ENCODE measurements around the gene ARL5A. TPM values are rescaled to one million over a fixed set of nuclear protein-coding genes. Genes with fewer than 3 reads are reported as not detected.
A peak's percentile ranks its signal among the peaks of the same experiment; 100 is the strongest.

The ARL5A gene
- total RNA-seq, 1 donor from 2014 or later, result 129 TPM

DNA sequence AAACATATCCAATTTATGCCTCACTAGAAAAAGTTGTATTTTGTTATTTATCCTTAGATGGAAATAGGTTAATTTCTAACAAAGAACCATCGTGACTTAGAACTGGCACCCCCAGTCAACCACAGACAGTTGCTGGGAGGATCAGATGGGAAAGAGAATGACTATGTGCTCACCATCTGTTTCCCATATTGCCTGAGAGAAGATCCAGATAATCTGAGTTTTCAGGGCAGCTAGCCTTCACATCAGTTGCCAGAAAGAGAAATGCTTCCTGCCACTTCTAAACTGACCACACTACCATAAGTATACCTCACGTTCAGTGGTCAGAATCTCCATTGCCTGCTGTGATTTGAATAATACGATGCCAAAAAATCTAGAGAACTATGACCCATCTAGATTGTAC is 65.5 kb downstream of the ARL5A start:
- Mint-ChIP-seq H3K27ac (no peak overlapping the region), H3K36me3 (peaks cover 6% of the 10 kb centered on the region), H3K9me3 (no peaks in the 10 kb centered on the region), H3K27me3 (ENCODE audit: insufficient read depth, low read depth) (no peaks in the 10 kb centered on the region), H3K4me1 (peaks cover 32% of the 10 kb centered on the region), H3K4me3 (no peak overlapping the region)
- Histone ChIP-seq H4K20me1 (ENCODE audit: low read depth) (no peaks in the 10 kb centered on the region), H3K36me3 (no peaks in the 10 kb centered on the region), H2AFZ (replicated peaks) (no peak overlapping the region), H3F3A (ENCODE audit: low read depth) (peaks cover 16% of the 10 kb centered on the region), H3K9me3 (ENCODE audit: low read depth) (no peaks in the 10 kb centered on the region), H3K27ac (no peak overlapping the region), H3K4me3 (no peak overlapping the region), H3K4me2 (no peak overlapping the region), H3K27me3 (no peaks in the 10 kb centered on the region), H3K4me1 (peaks cover 36% of the 10 kb centered on the region), H3K79me2 (ENCODE audit: low read depth) (no peaks in the 10 kb centered on the region), H3K9ac (no peak overlapping the region)
- TF ChIP-seq CTCF (IDR thresholded peaks at IDR 0.05), result no peak
- no peak for TF ChIP-seq EZH2phosphoT487 (IDR thresholded peaks at IDR 0.05)
- TF ChIP-seq EZH2 (IDR thresholded peaks at IDR 0.05), result no peak
- no peak for DNase-seq (ENCODE audit: low spot score)

DNA sequence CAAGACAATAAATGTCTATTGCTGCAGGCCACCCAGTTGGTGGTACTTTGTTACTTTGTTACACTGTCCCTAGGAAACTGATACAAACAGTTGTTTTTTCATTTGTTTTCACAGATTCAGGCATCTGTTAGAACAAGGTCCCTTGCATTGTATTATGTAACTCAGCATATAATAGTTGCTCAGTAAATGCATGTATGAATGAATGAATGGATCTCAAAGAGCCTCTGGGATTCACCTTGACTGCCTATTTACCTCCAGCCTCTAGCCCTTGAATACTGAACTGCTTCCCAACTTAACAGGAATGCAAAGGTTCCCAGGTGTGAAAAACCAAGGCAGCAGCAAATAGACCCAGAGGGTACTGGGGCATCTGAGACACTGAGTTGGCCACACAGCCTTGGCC is 66.5 kb downstream of the ARL5A start:
- no peak for TF ChIP-seq EZH2 (IDR thresholded peaks at IDR 0.05)
- no peak for TF ChIP-seq EZH2phosphoT487 (IDR thresholded peaks at IDR 0.05)
- TF ChIP-seq CTCF (IDR thresholded peaks at IDR 0.05), result no peak
- Histone ChIP-seq H3K9ac (no peak overlapping the region), H3K4me3 (no peak overlapping the region), H3K27me3 (no peaks in the 10 kb centered on the region), H3K36me3 (no peaks in the 10 kb centered on the region), H3F3A (ENCODE audit: low read depth) (peaks cover 16% of the 10 kb centered on the region), H3K4me1 (peaks cover 35% of the 10 kb centered on the region), H3K79me2 (ENCODE audit: low read depth) (no peaks in the 10 kb centered on the region), H3K27ac (no peak overlapping the region), H3K9me3 (ENCODE audit: low read depth) (no peaks in the 10 kb centered on the region), H4K20me1 (ENCODE audit: low read depth) (no peaks in the 10 kb centered on the region), H2AFZ (replicated peaks) (no peak overlapping the region), H3K4me2 (no peak overlapping the region)
- DNase-seq (ENCODE audit: low spot score), result no peak
- Mint-ChIP-seq H3K36me3 (peaks cover 6% of the 10 kb centered on the region), H3K27me3 (ENCODE audit: insufficient read depth, low read depth) (no peaks in the 10 kb centered on the region), H3K9me3 (no peaks in the 10 kb centered on the region), H3K4me3 (no peak overlapping the region), H3K27ac (no peak overlapping the region), H3K4me1 (peaks cover 26% of the 10 kb centered on the region)

GRCh38 chr2:151761193-151761592 is 67.0 kb downstream of the ARL5A start:
- H3K4me2 ChIP-seq, result no peak overlapping the region
- H3F3A ChIP-seq (ENCODE audit: low read depth), result peaks cover 16% of the 10 kb centered on the region
- H2AFZ ChIP-seq (replicated peaks), result no peak overlapping the region
- Mint-ChIP-seq H3K4me1 (peaks cover 23% of the 10 kb centered on the region), H3K36me3 (peaks cover 4% of the 10 kb centered on the region), H3K27ac (no peak overlapping the region), H3K27me3 (ENCODE audit: insufficient read depth, low read depth) (no peaks in the 10 kb centered on the region), H3K9me3 (no peaks in the 10 kb centered on the region), H3K4me3 (no peak overlapping the region)
- H3K4me3 ChIP-seq, result no peak overlapping the region
- H4K20me1 ChIP-seq (ENCODE audit: low read depth), result no peaks in the 10 kb centered on the region
- H3K4me1 ChIP-seq, result peaks cover 30% of the 10 kb centered on the region
- no peak overlapping the region for H3K9ac ChIP-seq
- TF ChIP-seq EZH2 (IDR thresholded peaks at IDR 0.05) (no peak), EZH2phosphoT487 (IDR thresholded peaks at IDR 0.05) (no peak), CTCF (IDR thresholded peaks at IDR 0.05) (no peak)
- H3K36me3 ChIP-seq, result no peaks in the 10 kb centered on the region
- no peaks in the 10 kb centered on the region for H3K79me2 ChIP-seq (ENCODE audit: low read depth)
- H3K27ac ChIP-seq, result peak overlapping the region; percentile 31
- no peak for DNase-seq (ENCODE audit: low spot score)
- H3K27me3 ChIP-seq, result no peaks in the 10 kb centered on the region
- no peaks in the 10 kb centered on the region for H3K9me3 ChIP-seq (ENCODE audit: low read depth)

Data from neural progenitor cell (in vitro differentiated cells).